Naive B cell (primary cell): ENCODE measurements around the gene EIF4G3. TPM values are rescaled to one million over a fixed set of nuclear protein-coding genes. Genes with fewer than 3 reads are reported as not detected.
"Not testable (repeated sequence)": the region's sequence is repeated elsewhere in the genome, so short reads cannot be mapped to it uniquely, and the experiment has no call there.

Experiments
- ATAC-seq, 2 donors: fragments of 150-1000 bp; cut with Tn5 transposase; 2 replicates each; pipeline ENCODE4 v1.10.0; 2021; ENCODE audit warnings: low read depth in 2 of 2, mild to moderate bottlenecking in 2 of 2, moderate library complexity in 2 of 2
- DNase-seq: peaks from one replicate; pipeline ENCODE4 v3.0.0; 2022
- H3K27ac Mint-ChIP-seq, 6 donors: one replicate each; pipeline ENCODE4 v1.8.0; 2020 to 2022; ENCODE audit warnings: mild to moderate bottlenecking in 6 of 6, mixed read lengths in 6 of 6, moderate library complexity in 5 of 6, inconsistent platforms in 2 of 6
- H3K27me3 Mint-ChIP-seq, 3 donors: one replicate each; pipeline ENCODE4 v1.8.0; 2021 to 2022; ENCODE audit warnings: mixed read lengths in 3 of 3, mild to moderate bottlenecking in 1 of 3
- H3K36me3 Mint-ChIP-seq, 2 donors: one replicate each; pipeline ENCODE4 v1.8.0; 2020 to 2022; ENCODE audit warnings: mixed read lengths in 2 of 2, inconsistent platforms in 1 of 2, mild to moderate bottlenecking in 1 of 2
- H3K4me1 Mint-ChIP-seq, 3 donors: one replicate each; pipeline ENCODE4 v1.8.0; 2020 to 2022; ENCODE audit warnings: mixed read lengths in 3 of 3, inconsistent platforms in 1 of 3, mild to moderate bottlenecking in 1 of 3, moderate library complexity in 1 of 3
- H3K4me3 Mint-ChIP-seq, 8 donors: one replicate each; pipeline ENCODE4 v1.8.0; 2020 to 2022; ENCODE audit warnings: mild to moderate bottlenecking in 8 of 8, mixed read lengths in 8 of 8, moderate library complexity in 8 of 8, inconsistent platforms in 2 of 8
- H3K9me3 Mint-ChIP-seq, 7 donors: one replicate each; pipeline ENCODE4 v1.8.0; 2020 to 2022; ENCODE audit warnings: mixed read lengths in 7 of 7, mild to moderate bottlenecking in 5 of 7, inconsistent platforms in 2 of 7, moderate library complexity in 1 of 7
- polyA plus RNA-seq, 6 donors: library from polyadenylated mRNA; unstranded; fragments of 300-500 nt; fragmentation: Illumina TruSeq; gene quantifications; one replicate each; pipeline ENCODE4 v1.2.3, GENCODE V29; 2021; ENCODE audit warnings: low read depth in 6 of 6

EIF4G3 gene
- polyA plus RNA-seq, 6 donors from 2014 or later, result 12.2 to 29.2 (median 16.0) TPM

DNA sequence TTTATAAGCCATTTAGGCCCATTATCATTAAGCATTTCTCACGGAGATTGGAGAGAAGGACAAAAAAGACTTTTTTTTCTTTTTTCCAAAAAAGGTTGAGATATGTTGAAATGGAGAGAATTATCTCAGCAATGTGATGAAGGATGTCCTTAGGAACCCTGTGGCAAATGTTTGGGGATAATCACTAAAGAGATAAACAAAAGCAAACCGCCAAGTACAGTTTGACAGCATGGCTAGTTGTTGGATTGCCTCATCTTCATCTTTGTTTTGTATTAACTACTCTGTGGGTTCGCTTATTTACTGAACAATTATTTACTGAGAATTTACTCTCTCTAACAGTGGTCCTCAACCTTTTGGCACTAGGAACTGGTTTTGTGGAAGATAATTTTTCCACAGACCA is 292.2 kb downstream of the EIF4G3 start:
- Mint-ChIP-seq H3K27me3 (no peaks in the 10 kb centered on the region), H3K27ac (no peak overlapping the region), H3K9me3 (no peaks in the 10 kb centered on the region), H3K36me3 (peaks cover 9 to 10% of the 10 kb centered on the region in 2 donors), H3K4me3 (no peak overlapping the region), H3K4me1 (no peaks in the 10 kb centered on the region)
- DNase-seq (no peak), ATAC-seq (no peak)

DNA sequence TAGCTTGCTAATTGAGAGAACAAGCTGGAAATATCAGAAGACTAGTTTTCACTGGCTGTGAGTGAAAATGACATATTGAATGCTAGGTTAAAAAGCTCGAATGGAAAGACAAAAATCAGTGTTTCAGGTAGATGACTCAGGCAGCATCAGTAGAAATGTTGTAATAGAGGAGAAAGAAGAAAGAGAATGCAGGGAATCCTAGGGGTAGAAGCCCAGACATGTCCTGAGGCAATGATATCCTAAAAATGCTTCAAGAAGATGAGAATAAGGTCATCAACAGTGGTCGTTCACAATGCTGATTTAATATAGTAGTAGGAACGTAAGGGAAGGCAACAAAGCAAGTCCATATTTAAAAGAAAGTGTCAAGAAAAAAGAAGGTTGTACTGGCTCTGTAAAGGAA is 292.9 kb downstream of the EIF4G3 start:
- Mint-ChIP-seq H3K27me3 (no peaks in the 10 kb centered on the region), H3K36me3 (peaks cover 14 to 16% of the 10 kb centered on the region in 2 donors), H3K4me3 (no peak overlapping the region), H3K4me1 (no peaks in the 10 kb centered on the region), H3K27ac (peak overlapping the region in 1 of 6 donors; percentile 4), H3K9me3 (no peaks in the 10 kb centered on the region)
- no peak for DNase-seq
- ATAC-seq, result no peak

DNA sequence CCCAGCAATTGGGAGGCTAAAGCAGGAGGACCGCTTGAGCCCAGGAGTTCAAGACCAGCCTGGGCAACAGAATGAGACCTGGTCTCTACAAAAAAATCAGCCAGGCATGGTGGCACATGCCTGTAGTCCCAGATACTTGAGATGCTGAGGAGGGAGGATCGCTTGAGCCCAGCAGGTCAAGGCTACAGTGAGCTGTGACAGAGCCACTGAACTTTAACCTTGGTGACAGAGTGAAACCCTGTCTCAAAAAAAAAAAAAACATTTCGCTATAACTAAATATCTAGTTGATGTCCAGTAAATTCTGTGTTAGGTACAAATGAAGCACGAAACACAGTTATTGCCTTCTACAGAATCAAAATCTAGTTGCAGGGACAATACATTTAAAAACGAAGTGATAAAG is 293.9 kb downstream of the EIF4G3 start:
- Mint-ChIP-seq H3K36me3 (peaks cover 21 to 23% of the 10 kb centered on the region in 2 donors), H3K4me1 (no peaks in the 10 kb centered on the region), H3K27me3 (no peaks in the 10 kb centered on the region), H3K27ac (peak overlapping the region in 1 of 6 donors; percentile 22), H3K9me3 (no peaks in the 10 kb centered on the region), H3K4me3 (no peak overlapping the region)
- no peak for DNase-seq
- no peak for ATAC-seq

DNA sequence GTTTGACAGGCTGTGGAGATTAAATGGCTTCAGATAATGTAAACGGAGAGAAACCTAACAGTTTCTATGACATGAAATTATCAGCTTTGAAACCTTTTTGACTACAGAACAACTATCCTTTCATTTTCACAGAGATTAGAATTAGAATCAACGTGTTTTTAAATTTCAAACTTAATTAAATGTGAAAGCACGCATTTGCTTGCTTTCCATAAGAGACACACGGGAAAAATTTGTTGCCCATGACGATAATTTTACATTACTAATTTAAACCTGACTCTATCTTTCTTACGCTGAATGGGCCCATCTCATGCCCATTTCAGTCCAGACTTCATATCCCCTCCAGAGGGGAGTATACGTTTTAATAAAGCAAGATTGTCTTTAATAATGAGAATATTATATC is 297.9 kb downstream of the EIF4G3 start:
- H3K27ac Mint-ChIP-seq, result no peak overlapping the region

DNA sequence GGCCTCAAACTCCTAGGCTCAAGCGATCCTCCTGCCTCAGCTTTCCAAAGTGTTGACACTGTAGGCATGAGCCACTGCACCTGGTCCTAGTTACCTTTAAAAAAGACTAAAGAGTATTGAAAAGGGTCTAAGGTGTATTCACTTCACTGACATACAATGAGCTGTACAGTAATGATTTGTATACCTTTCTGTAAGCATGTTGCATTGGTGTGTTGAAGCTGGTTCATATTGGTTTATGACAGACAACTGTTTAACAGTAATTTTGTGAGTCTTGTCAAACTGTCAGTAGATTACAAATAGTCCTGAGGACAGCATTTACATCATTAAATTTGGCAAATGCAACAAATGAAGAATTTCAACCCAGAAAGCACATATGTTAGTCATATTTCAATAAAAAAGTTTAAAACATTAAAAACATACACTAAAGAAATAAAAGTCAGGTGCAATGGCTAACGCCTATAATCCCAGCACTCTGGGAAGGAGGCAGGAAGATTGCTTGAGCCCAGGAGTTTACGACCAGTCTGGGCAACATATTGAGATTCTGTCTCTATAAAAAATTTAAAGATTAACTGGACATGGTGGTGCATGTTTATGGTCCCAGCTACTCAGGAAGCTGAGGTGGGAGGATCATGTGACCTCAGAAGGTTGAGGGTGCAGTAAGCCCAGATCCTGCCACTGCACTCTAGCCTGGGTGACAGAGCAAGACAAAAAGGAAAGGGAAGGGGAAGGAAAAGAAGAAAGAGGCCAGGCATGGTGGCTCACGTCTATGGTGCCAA is 301.3 kb downstream of the EIF4G3 start:
- Mint-ChIP-seq H3K9me3 (no peaks in the 10 kb centered on the region), H3K27me3 (no peaks in the 10 kb centered on the region), H3K27ac (no peak overlapping the region), H3K36me3 (peaks cover 14 to 27% of the 10 kb centered on the region in 2 donors), H3K4me1 (peaks cover 0 to 16% (median 6%) of the 10 kb centered on the region in 3 donors), H3K4me3 (peak overlapping the region in 1 of 8 donors; percentile 65)
- ATAC-seq, result no peak
- DNase-seq, result no peak

More for the DNA sequence above, 297.9 kb downstream of the EIF4G3 start:
- DNase-seq, result no peak
- H3K9me3 Mint-ChIP-seq, result no peaks in the 10 kb centered on the region
- H3K4me3 Mint-ChIP-seq, result no peak overlapping the region
- H3K4me1 Mint-ChIP-seq, result peaks cover 0 to 16% (median 6%) of the 10 kb centered on the region in 3 donors
- no peak for ATAC-seq
- peaks cover 23 to 27% of the 10 kb centered on the region in 2 donors for H3K36me3 Mint-ChIP-seq
- no peaks in the 10 kb centered on the region for H3K27me3 Mint-ChIP-seq

DNA sequence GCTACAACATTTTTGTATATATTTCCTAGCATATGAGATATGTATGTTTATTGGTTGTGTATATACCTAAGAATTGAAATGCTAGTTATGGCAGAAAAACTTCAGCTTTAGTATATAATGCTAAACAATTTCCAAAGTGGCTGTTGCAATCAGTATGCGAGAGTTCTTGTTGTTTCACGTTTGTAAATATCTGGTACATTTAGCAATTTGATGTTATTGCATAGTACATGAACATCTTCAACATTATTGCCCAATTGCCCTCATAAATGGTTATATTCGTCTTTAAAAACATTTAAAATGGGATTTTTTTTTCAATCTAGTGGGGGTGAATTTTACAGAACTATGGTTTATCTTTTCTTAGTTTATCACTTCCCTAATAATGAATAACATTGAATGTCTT is 303.4 kb downstream of the EIF4G3 start:
- ATAC-seq, result no peak
- no peak overlapping the region for H3K27ac Mint-ChIP-seq
- no peak overlapping the region for H3K4me3 Mint-ChIP-seq
- DNase-seq, result no peak
- peaks cover 0 to 16% (median 10%) of the 10 kb centered on the region in 3 donors for H3K4me1 Mint-ChIP-seq
- no peaks in the 10 kb centered on the region for H3K9me3 Mint-ChIP-seq
- H3K27me3 Mint-ChIP-seq, result no peaks in the 10 kb centered on the region
- H3K36me3 Mint-ChIP-seq, result peaks cover 2 to 22% of the 10 kb centered on the region in 2 donors

DNA sequence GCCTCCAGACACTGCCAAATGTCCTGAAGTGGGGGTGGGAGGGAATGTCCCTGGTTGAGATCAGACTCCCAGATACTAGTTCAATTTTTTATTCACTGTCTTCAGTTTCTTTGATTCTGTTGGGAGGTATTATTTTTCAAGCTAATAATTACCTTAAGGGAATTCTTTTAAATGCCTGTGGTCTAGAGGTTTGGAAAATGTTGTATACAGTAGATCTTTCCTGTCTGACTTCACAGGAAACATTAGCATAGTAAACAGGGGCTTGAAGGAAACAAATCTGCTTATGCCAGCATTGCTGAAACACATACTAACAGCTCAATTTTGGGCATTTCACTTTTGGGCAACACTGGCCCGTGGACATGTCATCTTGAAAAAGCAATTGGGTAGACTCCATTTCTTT is 305.3 kb downstream of the EIF4G3 start:
- Mint-ChIP-seq H3K4me1 (peaks cover 0 to 12% (median 10%) of the 10 kb centered on the region in 3 donors), H3K36me3 (peaks cover 0 to 15% of the 10 kb centered on the region in 2 donors), H3K27ac (no peak overlapping the region), H3K4me3 (no peak overlapping the region), H3K27me3 (no peaks in the 10 kb centered on the region), H3K9me3 (no peaks in the 10 kb centered on the region)
- ATAC-seq (no peak), DNase-seq (no peak)

DNA sequence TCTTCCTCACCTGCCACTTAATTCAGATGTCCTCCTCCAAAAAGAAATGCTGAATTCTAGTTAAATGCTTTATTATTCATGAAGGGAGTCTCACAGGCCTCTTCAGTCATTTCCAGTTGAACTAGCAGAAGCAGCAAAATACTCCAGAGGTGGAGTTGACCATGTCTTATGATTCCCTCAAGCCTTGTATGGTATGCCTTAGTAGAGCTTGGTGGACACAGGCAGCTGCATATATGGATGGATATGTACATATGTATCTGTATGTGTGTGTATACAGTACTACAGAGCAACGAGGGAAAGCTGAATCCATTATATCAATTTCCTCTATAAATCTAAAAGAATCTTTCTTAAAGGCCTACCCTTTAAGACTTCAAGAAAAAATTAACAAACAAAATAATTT is 306.0 kb downstream of the EIF4G3 start:
- Mint-ChIP-seq H3K4me1 (peaks cover 0 to 8% (median 5%) of the 10 kb centered on the region in 3 donors), H3K9me3 (no peaks in the 10 kb centered on the region), H3K36me3 (peaks cover 0 to 13% of the 10 kb centered on the region in 2 donors), H3K4me3 (no peak overlapping the region), H3K27me3 (no peaks in the 10 kb centered on the region), H3K27ac (no peak overlapping the region)
- ATAC-seq (no peak), DNase-seq (no peak)

DNA sequence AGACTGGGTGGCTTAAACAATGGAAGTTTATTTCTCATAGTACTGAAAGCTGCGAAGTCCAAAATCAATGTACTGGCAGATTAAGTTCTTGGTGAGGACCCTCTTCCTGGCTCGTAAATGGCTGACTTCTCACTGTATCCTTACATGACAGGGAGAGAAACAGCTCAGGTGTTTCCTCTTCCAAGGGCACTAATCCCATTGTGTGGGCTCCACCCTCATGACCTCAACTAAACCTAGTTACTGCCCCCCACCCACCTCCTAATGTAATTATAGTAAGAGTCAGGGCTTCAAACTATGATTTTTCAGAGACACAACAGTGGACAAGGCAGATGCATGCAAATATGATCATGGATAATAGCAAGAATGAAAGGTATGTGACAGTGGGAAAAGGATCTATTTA is 308.4 kb downstream of the EIF4G3 start:
- Mint-ChIP-seq H3K27me3 (no peaks in the 10 kb centered on the region), H3K27ac (peak overlapping the region in 1 of 6 donors; percentile 72), H3K4me3 (no peak overlapping the region), H3K9me3 (no peaks in the 10 kb centered on the region), H3K36me3 (peaks cover 0 to 17% of the 10 kb centered on the region in 2 donors), H3K4me1 (peaks cover 0 to 5% (median 0%) of the 10 kb centered on the region in 3 donors)
- ATAC-seq (no peak), DNase-seq (no peak)

DNA sequence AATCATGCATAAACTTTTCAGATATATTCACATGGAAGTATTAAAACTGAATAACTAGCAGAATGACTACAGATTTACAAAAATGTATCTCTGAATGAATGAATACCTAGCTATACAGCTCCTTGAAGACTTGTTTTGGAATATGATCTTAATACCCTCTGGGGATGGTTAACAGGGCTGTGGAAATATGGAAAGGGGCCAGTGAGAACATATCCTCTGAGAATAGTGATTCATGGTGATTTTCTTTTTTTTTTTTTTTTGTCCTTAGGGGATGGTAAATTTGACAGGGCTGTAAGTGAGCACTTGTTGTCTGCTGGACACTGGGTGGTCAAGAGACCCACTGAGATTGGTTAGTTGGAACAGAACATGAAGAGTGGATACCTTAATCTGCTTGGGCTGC is 308.9 kb downstream of the EIF4G3 start:
- Mint-ChIP-seq H3K27ac (no peak overlapping the region), H3K4me3 (no peak overlapping the region)
- no peak for ATAC-seq

DNA sequence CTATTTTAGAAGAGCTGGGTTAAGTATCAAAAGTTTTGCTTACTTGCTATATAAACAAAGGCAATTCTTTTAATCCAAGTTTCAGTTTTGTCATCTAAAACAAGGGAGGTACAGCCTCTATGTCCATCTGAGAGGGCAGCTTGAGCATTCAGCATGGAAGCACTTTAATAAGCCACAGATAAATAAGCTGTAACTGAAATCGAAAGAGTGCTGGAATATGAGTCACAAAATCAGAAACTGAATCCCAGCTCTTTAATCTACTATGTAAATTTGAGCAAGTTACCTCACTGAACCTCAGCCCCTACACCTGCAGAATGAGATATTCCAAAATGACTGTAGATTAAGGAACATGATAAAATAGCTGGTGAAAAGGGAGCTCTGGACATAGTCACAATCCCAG is 309.6 kb downstream of the EIF4G3 start:
- H3K36me3 Mint-ChIP-seq, result peaks cover 0 to 17% of the 10 kb centered on the region in 2 donors
- ATAC-seq, result no peak
- DNase-seq, result no peak
- H3K27ac Mint-ChIP-seq, result no peak overlapping the region
- H3K27me3 Mint-ChIP-seq, result no peaks in the 10 kb centered on the region
- peaks cover 0 to 5% (median 0%) of the 10 kb centered on the region in 3 donors for H3K4me1 Mint-ChIP-seq
- no peaks in the 10 kb centered on the region for H3K9me3 Mint-ChIP-seq
- no peak overlapping the region for H3K4me3 Mint-ChIP-seq

More for the DNA sequence above, 308.9 kb downstream of the EIF4G3 start:
- DNase-seq, result no peak
- Mint-ChIP-seq H3K4me1 (peaks cover 0 to 5% (median 0%) of the 10 kb centered on the region in 3 donors), H3K27me3 (no peaks in the 10 kb centered on the region), H3K9me3 (no peaks in the 10 kb centered on the region), H3K36me3 (peaks cover 0 to 17% of the 10 kb centered on the region in 2 donors)

DNA sequence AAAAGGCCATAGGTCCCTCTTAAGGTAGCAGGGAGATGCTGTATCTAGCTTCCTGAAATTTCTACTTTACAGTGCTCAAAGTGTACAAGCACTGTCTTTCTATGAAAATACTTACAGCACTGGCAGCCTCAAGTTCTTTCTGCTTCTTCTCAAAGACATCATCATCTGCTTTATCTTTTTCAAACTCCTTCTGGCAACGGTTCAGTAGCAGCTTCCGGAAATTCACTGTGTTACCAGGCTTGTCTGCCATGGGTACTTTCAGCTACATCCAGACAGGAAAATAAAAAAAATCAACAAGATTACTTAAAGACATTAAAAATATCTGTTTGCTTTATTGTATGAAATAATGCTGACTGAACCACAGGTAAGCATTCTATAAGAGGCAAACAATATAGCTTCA is 311.7 kb downstream of the EIF4G3 start:
- H3K27ac Mint-ChIP-seq, result peak overlapping the region in 1 of 6 donors; percentile 60
- DNase-seq, result no peak

DNA sequence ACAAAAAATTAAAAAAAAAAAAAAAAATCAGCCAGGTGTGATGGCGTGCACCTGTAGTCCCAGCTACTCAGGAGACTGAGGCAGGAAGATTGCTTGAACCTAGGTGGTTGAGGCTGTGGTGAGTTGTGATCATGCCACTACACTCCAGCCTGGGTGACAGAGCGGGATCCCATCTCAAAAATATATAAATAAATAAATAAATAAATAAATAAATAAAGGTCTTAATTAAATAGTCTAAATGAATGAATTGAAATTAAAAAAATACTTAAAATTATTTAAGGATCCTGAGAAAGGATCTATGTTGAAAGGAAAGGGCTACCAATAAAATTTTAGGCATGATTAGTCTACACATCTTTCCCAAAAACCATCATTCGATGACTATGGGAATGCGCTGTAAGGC is 322.2 kb downstream of the EIF4G3 start:
- no peak for DNase-seq
- ATAC-seq, result no peak
- Mint-ChIP-seq H3K27ac (no peak overlapping the region), H3K4me3 (no peak overlapping the region), H3K9me3 (no peaks in the 10 kb centered on the region), H3K36me3 (peaks cover 37 to 42% of the 10 kb centered on the region in 2 donors), H3K27me3 (no peaks in the 10 kb centered on the region), H3K4me1 (no peaks in the 10 kb centered on the region)

More for the DNA sequence above, 311.7 kb downstream of the EIF4G3 start:
- Mint-ChIP-seq H3K4me3 (no peak overlapping the region), H3K9me3 (no peaks in the 10 kb centered on the region), H3K36me3 (peaks cover 13 to 24% of the 10 kb centered on the region in 2 donors), H3K4me1 (peaks cover 0 to 8% (median under 1%) of the 10 kb centered on the region in 3 donors), H3K27me3 (no peaks in the 10 kb centered on the region)
- no peak for ATAC-seq

DNA sequence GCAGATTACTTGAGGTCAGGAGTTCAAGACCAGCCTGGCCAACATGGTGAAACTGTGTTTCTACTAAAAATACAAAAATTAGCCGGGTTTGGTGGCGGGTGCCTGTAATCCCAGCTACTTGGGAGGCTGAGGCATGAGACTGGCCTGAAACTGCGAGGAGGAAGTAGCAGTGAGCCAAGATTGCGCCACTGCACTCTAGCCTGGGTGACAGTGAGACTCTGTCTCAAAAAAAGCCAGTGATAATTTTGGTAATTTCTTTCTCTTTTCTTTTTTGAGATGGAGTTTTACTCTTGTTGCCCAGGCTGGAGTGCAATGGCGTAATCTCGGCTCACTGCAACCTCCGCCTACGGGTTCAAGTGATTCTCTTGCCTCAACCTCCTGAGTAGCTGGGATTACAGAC is 324.9 kb downstream of the EIF4G3 start:
- H3K27me3 Mint-ChIP-seq, H3K9me3 Mint-ChIP-seq, H3K4me3 Mint-ChIP-seq, H3K4me1 Mint-ChIP-seq, DNase-seq, ATAC-seq, H3K27ac Mint-ChIP-seq: not testable (repeated sequence)
- peaks cover 22 to 38% of the 10 kb centered on the region in 2 donors for H3K36me3 Mint-ChIP-seq
